GM12875 (cell line): ENCODE results near the gene CACNA1C.

ENCODE experiments used
- H3K4me3 ChIP-seq: one replicate; pipeline ENCODE4 v1.5.1; 2011; ENCODE audit warnings: low read depth, low read length, control low read depth
- TF ChIP-seq, protein P1 (sequence below): IDR thresholded peaks from 2 replicates; pipeline ENCODE4 v1.5.1; 2011; ENCODE audit warnings: low read depth, mild to moderate bottlenecking, control low read depth, inconsistent platforms, low read length, moderate library complexity, borderline replicate concordance; ENCODE audit not compliant: insufficient read depth

CACNA1C gene

DNA sequence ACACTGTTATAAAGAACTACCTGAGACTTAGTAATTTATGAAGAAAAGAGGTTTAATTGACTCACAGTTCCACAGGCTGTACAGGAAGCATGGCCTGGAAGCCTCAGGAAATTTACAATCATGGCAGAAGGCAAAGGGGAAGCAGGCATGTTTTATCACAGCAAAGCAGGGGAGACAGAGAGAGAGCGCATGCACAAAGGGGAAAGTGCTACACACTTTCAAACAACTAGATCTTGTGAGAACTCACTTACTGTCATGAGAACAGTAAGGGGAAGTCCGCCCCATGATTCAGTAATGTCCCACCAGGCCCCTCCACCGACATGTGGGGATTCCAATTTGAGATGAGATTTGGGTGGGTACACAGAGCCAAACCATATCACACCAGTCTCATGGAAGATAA is 313.9 kb downstream of the CACNA1C start:
- TF ChIP-seq, protein P1, sequence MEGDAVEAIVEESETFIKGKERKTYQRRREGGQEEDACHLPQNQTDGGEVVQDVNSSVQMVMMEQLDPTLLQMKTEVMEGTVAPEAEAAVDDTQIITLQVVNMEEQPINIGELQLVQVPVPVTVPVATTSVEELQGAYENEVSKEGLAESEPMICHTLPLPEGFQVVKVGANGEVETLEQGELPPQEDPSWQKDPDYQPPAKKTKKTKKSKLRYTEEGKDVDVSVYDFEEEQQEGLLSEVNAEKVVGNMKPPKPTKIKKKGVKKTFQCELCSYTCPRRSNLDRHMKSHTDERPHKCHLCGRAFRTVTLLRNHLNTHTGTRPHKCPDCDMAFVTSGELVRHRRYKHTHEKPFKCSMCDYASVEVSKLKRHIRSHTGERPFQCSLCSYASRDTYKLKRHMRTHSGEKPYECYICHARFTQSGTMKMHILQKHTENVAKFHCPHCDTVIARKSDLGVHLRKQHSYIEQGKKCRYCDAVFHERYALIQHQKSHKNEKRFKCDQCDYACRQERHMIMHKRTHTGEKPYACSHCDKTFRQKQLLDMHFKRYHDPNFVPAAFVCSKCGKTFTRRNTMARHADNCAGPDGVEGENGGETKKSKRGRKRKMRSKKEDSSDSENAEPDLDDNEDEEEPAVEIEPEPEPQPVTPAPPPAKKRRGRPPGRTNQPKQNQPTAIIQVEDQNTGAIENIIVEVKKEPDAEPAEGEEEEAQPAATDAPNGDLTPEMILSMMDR, result no peak
- H3K4me3 ChIP-seq, result no peak overlapping the region

DNA sequence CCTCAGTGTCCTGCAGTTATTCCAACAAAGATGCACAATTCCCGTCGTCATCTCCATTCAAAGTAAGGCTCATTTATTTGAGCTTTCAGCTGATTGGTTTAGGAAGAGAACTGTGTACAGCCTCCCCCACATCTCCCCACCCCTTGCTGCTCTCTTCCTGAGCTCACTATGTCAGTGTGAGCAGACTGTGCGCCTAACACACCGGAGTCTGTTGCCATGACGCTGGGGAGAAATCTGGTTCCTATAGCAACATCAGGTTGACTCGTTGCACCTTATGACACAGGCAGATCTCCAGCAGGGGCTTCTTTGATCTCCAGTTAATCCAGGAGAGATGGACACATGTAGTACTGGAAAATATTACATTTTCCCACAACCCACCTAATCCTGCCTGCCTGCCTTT is 319.4 kb downstream of the CACNA1C start:
- H3K4me3 ChIP-seq, result no peak overlapping the region

GRCh38 chr12:2372735-2373134 is 319.9 kb downstream of the CACNA1C start:
- TF ChIP-seq, protein P1, result no peak

More for the DNA sequence above, 319.4 kb downstream of the CACNA1C start:
- TF ChIP-seq, protein P1, result no peak

GRCh38 chr12:2373307-2373706 is 320.5 kb downstream of the CACNA1C start:
- no peak overlapping the region for H3K4me3 ChIP-seq
- TF ChIP-seq, protein P1, result no peak

More at GRCh38 chr12:2372735-2373134, 319.9 kb downstream of the CACNA1C start:
- no peak overlapping the region for H3K4me3 ChIP-seq

- TF ChIP-seq, protein P1, result no peak
- no peak overlapping the region for H3K4me3 ChIP-seq
These were observed 321.5 kb downstream of the CACNA1C start for GRCh38 chr12:2374092-2374906.

DNA sequence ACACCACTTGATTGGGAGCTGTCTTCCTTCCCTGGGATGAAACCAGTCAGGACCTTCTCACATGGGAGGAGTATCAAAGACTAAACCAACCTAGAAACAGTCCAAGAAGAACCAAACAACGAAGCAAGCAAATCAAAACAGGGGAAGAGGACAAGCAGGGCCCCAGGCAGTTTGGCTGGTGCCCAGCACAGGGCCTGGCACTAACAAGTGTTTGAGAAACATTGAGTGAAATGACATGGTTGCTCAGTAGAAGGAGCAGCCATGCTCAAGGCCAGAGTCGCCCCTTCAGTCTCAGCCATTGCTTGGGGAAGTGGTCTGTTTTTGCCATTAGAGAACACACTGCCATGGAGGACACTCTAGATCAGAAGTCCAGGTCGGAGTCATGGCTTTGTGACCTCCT is 323.1 kb downstream of the CACNA1C start:
- TF ChIP-seq, protein P1, result no peak

More for the DNA sequence above, 323.1 kb downstream of the CACNA1C start:
- H3K4me3 ChIP-seq, result no peak overlapping the region
